ENCODE results near the gene SLC35C1.

DNA sequence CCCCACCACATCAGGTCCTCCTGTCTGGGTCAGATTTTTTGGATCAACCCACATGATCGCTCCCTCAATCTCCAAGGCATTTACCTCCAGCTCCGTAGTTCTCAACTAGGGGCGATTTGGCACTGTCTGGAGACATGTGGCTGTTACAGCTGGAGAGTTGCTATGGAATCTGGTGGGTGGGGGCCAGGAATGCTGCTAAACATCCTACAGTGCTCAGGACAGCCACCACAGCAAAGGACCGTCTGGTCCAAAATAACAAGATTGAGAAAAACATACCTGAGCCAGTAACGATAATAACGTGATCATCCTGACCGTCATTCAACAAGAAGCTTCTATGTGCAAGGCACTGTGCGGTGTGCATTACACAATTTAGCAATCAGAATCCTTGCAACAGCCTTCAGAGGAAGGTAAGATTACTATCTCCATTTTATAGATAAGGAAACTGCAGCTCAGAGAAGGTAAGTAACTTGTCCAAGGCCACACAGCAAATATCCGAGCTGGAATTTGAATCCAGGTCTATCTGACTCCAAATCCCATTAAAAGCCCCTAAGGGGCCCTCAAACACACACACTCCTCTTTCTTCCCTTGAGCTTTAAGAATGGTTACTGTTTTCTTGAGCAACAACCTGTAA is 28.0 kb downstream of the SLC35C1 start:
- TF ChIP-seq POLR2A (IDR thresholded peaks at IDR 0.05) (no peak), CTCF (IDR thresholded peaks at IDR 0.05) (no peak)
